Measurements from ENCODE around the gene MBD3L5. TPM values are rescaled to one million over a fixed set of nuclear protein-coding genes. Genes with fewer than 3 reads are reported as not detected.
A peak's percentile ranks its signal among the peaks of the same experiment; 100 is the strongest.

The MBD3L5 gene
- total RNA-seq, 2 donors from 2014 or later: not detected

- H3K27ac ChIP-seq: peak overlapping the region; percentile 12 to 94 (median 67)
These were observed 38.2 kb downstream of the MBD3L5 start for GRCh38 chr19:7068599-7068998.

GRCh38 chr19:7069042-7069903 is 38.9 kb downstream of the MBD3L5 start, which contains the start of gene ZNF557:
Gene ZNF557 (plus strand): TSS chr19:7069703. CDS start chr19:7075075, 5,372 bp downstream.
- no peak for TF ChIP-seq CTCF (IDR thresholded peaks at IDR 0.05)
- peak in 2 of 3 donors; percentile 72 to 74 for TF ChIP-seq POLR2A (IDR thresholded peaks at IDR 0.05)
- intact Hi-C loops (cut with DNase I): no loop called here
- DNase-seq (peak; percentile 99 to 100 (median 100)), ATAC-seq (peak; percentile 100)
- 1% methylated on average over 26 to 56 of the region's 56 CpGs for WGBS, 2 donors
- Histone ChIP-seq H3K4me3 (peak within 1 kb of the TSS; percentile 68 to 99), H3K36me3 (replicated peaks in 1 of 2; ENCODE audit: insufficient read depth in 1 of 2, low read depth in 2 of 2) (peaks cover 3 to 19% of the 10 kb centered on the region in 2 donors), H3K9me3 (no peaks in the 10 kb centered on the region), H3K4me1 (peaks cover 12% of the 10 kb centered on the region), H3K27me3 (no peaks in the 10 kb centered on the region), H3K27ac (peak within 1 kb of the TSS; percentile 48 to 94 (median 71))

More at GRCh38 chr19:7068599-7068998, 38.2 kb downstream of the MBD3L5 start:
- ATAC-seq: no peak
- TF ChIP-seq CTCF (IDR thresholded peaks at IDR 0.05) (no peak), POLR2A (IDR thresholded peaks at IDR 0.05) (no peak)
- Histone ChIP-seq H3K9me3 (no peaks in the 10 kb centered on the region), H3K4me3 (no peak overlapping the region), H3K36me3 (replicated peaks in 1 of 2; ENCODE audit: insufficient read depth in 1 of 2, low read depth in 2 of 2) (peaks cover 3 to 15% of the 10 kb centered on the region in 2 donors), H3K4me1 (peaks cover 12% of the 10 kb centered on the region), H3K27me3 (no peaks in the 10 kb centered on the region)
- 72 to 91% methylated on average over 4 to 6 of the region's 6 CpGs for WGBS, 2 donors
- DNase-seq: no peak
- intact Hi-C loops (cut with DNase I): no loop called here

GRCh38 chr19:7069904-7070226 is 39.5 kb downstream of the MBD3L5 start:
- intact Hi-C loops (cut with DNase I): no loop called here
- H3K36me3 ChIP-seq (replicated peaks in 1 of 2; ENCODE audit: insufficient read depth in 1 of 2, low read depth in 2 of 2): peaks cover 3 to 20% of the 10 kb centered on the region in 2 donors
- no peaks in the 10 kb centered on the region for H3K9me3 ChIP-seq
- no peaks in the 10 kb centered on the region for H3K27me3 ChIP-seq
- WGBS, 2 donors: 1 to 8% methylated on average over 4 to 12 of the region's 12 CpGs
- H3K4me1 ChIP-seq: peaks cover 12% of the 10 kb centered on the region
- ATAC-seq (no peak), DNase-seq (no peak)
- H3K4me3 ChIP-seq: peak overlapping the region; percentile 68 to 99
- H3K27ac ChIP-seq: peak overlapping the region; percentile 48 to 94 (median 71)
- TF ChIP-seq CTCF (IDR thresholded peaks at IDR 0.05) (no peak), POLR2A (IDR thresholded peaks at IDR 0.05) (no peak)

GRCh38 chr19:7072541-7072940 is 42.2 kb downstream of the MBD3L5 start:
- DNase-seq: no peak
- intact Hi-C loops (cut with DNase I): no loop called here
- peaks cover 16 to 45% of the 10 kb centered on the region in 2 donors for H3K36me3 ChIP-seq (replicated peaks in 1 of 2; ENCODE audit: insufficient read depth in 1 of 2, low read depth in 2 of 2)
- peaks cover 12% of the 10 kb centered on the region for H3K4me1 ChIP-seq
- 82 to 87% methylated on average over 6 of the region's 6 CpGs for WGBS, 2 donors
- H3K4me3 ChIP-seq: no peak overlapping the region
- no peak overlapping the region for H3K27ac ChIP-seq
- no peaks in the 10 kb centered on the region for H3K27me3 ChIP-seq
- no peak for TF ChIP-seq CTCF (IDR thresholded peaks at IDR 0.05)
- TF ChIP-seq POLR2A (IDR thresholded peaks at IDR 0.05): no peak
- peaks cover 0 to 1% (median 0%) of the 10 kb centered on the region in 3 donors for H3K9me3 ChIP-seq
- ATAC-seq: no peak
